ENCODE measurements around the gene SMIM45.

The SMIM45 gene

DNA sequence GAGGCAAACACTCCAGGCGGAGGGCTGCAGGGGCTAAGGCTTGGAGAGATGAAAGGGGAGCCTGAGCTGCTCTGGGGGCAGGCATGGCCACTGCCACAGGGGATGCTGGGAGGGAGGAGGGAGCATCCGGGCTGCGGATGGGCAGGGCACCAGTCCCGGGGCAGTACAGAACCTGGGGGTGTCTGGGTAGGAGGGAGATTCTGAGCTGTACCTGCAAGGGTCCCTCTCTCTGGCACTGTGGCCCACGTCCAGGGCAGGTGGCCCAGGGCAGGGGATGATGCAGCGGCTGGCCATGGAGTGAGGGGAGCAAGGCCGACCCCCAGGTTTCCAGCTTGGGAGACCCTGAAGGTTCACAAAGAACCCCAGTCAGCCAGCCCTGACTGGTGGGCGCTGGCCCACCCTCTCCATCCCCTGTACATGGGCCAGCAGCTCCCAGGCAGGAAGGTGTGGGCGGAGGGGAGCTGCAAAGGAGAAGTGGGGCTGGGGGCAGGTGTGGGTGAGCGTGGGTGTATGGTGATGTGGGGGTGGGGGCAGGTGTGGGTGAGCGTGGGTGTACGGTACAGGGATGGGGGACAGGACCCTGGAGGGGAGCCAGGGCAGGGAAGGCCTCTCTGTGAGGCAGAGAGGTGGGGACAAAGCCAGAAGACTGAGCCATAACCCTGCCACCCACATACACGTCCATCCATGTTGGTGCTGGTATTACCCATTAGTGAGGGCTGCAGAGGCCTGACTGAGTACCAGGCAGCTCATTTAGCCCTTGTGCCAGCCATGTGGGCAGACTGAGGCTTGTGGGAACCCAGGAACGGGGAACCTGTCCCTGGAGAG is 23.1 kb upstream of the SMIM45 start (continued):
- TF ChIP-seq, protein P1, sequence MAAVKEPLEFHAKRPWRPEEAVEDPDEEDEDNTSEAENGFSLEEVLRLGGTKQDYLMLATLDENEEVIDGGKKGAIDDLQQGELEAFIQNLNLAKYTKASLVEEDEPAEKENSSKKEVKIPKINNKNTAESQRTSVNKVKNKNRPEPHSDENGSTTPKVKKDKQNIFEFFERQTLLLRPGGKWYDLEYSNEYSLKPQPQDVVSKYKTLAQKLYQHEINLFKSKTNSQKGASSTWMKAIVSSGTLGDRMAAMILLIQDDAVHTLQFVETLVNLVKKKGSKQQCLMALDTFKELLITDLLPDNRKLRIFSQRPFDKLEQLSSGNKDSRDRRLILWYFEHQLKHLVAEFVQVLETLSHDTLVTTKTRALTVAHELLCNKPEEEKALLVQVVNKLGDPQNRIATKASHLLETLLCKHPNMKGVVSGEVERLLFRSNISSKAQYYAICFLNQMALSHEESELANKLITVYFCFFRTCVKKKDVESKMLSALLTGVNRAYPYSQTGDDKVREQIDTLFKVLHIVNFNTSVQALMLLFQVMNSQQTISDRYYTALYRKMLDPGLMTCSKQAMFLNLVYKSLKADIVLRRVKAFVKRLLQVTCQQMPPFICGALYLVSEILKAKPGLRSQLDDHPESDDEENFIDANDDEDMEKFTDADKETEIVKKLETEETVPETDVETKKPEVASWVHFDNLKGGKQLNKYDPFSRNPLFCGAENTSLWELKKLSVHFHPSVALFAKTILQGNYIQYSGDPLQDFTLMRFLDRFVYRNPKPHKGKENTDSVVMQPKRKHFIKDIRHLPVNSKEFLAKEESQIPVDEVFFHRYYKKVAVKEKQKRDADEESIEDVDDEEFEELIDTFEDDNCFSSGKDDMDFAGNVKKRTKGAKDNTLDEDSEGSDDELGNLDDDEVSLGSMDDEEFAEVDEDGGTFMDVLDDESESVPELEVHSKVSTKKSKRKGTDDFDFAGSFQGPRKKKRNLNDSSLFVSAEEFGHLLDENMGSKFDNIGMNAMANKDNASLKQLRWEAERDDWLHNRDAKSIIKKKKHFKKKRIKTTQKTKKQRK (IDR thresholded peaks at IDR 0.05; ENCODE audit: low read depth, low read length) = no peak
- TF ChIP-seq ATF7 (IDR thresholded peaks at IDR 0.05; ENCODE audit: low read depth) = peak; percentile 82
- TF ChIP-seq TCF3 (IDR thresholded peaks at IDR 0.05; ENCODE audit: borderline replicate concordance, insufficient read depth, low read depth, low read length) = 0 out of 2 replicates have a peak, but pooled peaks have one; percentile 13
- TF ChIP-seq, protein P2, sequence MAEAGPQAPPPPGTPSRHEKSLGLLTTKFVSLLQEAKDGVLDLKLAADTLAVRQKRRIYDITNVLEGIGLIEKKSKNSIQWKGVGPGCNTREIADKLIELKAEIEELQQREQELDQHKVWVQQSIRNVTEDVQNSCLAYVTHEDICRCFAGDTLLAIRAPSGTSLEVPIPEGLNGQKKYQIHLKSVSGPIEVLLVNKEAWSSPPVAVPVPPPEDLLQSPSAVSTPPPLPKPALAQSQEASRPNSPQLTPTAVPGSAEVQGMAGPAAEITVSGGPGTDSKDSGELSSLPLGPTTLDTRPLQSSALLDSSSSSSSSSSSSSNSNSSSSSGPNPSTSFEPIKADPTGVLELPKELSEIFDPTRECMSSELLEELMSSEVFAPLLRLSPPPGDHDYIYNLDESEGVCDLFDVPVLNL (IDR thresholded peaks at IDR 0.05; ENCODE audit: low read depth, low read length) = no peak
- no peak for TF ChIP-seq CEBPB (IDR thresholded peaks at IDR 0.05; ENCODE audit: borderline replicate concordance in 1 of 2, low read depth in 2 of 2, low read length in 2 of 2)
- 0 out of 2 replicates have a peak, but pooled peaks have one; percentile 27 for TF ChIP-seq IKZF1 (conservative IDR thresholded peaks at IDR 0.05)
- peak; percentile 46; the same call in 1 of the 2 replicates for TF ChIP-seq POLR2A (IDR thresholded peaks at IDR 0.05; ENCODE audit: low read depth, low read length)
- 0 out of 2 replicates have a peak, but pooled peaks have one; percentile 25 for TF ChIP-seq SPI1 (IDR thresholded peaks at IDR 0.05; ENCODE audit: borderline replicate concordance, insufficient read depth, low read depth, low read length)
- no peak for TF ChIP-seq RAD21 (IDR thresholded peaks at IDR 0.05; ENCODE audit: insufficient read depth, low read depth, low read length)
- TF ChIP-seq, protein P3, sequence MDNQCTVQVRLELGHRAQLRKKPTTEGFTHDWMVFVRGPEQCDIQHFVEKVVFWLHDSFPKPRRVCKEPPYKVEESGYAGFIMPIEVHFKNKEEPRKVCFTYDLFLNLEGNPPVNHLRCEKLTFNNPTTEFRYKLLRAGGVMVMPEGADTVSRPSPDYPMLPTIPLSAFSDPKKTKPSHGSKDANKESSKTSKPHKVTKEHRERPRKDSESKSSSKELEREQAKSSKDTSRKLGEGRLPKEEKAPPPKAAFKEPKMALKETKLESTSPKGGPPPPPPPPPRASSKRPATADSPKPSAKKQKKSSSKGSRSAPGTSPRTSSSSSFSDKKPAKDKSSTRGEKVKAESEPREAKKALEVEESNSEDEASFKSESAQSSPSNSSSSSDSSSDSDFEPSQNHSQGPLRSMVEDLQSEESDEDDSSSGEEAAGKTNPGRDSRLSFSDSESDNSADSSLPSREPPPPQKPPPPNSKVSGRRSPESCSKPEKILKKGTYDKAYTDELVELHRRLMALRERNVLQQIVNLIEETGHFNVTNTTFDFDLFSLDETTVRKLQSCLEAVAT (IDR thresholded peaks at IDR 0.05) = no peak
- TF ChIP-seq GATAD2B (conservative IDR thresholded peaks at IDR 0.05; ENCODE audit: low read depth) = 0 out of 2 replicates have a peak, but pooled peaks have one; percentile 17
- no peak for TF ChIP-seq BACH1 (IDR thresholded peaks at IDR 0.05; ENCODE audit: borderline replicate concordance)
- no peak for TF ChIP-seq ZSCAN29 (IDR thresholded peaks at IDR 0.05)
- no peak for TF ChIP-seq RCOR1 (conservative IDR thresholded peaks at IDR 0.05; ENCODE audit: low read depth, low read length)
- TF ChIP-seq, protein P4, sequence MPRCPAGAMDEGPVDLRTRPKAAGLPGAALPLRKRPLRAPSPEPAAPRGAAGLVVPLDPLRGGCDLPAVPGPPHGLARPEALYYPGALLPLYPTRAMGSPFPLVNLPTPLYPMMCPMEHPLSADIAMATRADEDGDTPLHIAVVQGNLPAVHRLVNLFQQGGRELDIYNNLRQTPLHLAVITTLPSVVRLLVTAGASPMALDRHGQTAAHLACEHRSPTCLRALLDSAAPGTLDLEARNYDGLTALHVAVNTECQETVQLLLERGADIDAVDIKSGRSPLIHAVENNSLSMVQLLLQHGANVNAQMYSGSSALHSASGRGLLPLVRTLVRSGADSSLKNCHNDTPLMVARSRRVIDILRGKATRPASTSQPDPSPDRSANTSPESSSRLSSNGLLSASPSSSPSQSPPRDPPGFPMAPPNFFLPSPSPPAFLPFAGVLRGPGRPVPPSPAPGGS (IDR thresholded peaks at IDR 0.05; ENCODE audit: borderline replicate concordance, insufficient read depth, low read depth, low read length, poor library complexity, severe bottlenecking) = peak; percentile 35
- TF ChIP-seq EGR1 (IDR thresholded peaks at IDR 0.05; ENCODE audit: borderline replicate concordance in 1 of 2, low read depth in 2 of 2, low read length in 2 of 2) = peak; percentile 27 to 100
- TF ChIP-seq CHD1 (IDR thresholded peaks at IDR 0.05; ENCODE audit: low read depth, low read length) = no peak
- peak in 1 of 2 experiments; percentile 17; a peak in 1 of 4 replicates for TF ChIP-seq IKZF2 (IDR thresholded peaks at IDR 0.05)
